Lower leg skin (tissue), 4 donors: ENCODE results near the gene KCNK3. TPM values are rescaled to one million over a fixed set of nuclear protein-coding genes. Genes with fewer than 3 reads are reported as not detected.

Source experiments
- DNase-seq, 2 donors: peaks; one replicate each; pipeline ENCODE4 v3.0.0-alpha.2; 2019; ENCODE audit warnings: low spot score in 2 of 2
- H3K4me3 ChIP-seq: fragments of 200-600 bp; sonication (generic); 2 replicates; pipeline ENCODE4 v1.5.1; 2017; ENCODE audit warnings: mild to moderate bottlenecking, low read depth; ENCODE audit not compliant: poor library complexity, severe bottlenecking
- CTCF ChIP-seq, 3 donors: fragments of 450-650 bp; IDR thresholded peaks; one replicate each; pipeline ENCODE4 v1.5.1; 2016; ENCODE audit warnings: antibody characterized with exemption in 3 of 3, mild to moderate bottlenecking in 3 of 3, moderate library complexity in 2 of 3
- POLR2A ChIP-seq, 2 donors: fragments of 450-650 bp; IDR thresholded peaks; one replicate each; pipeline ENCODE4 v1.6.1; 2016 to 2017; ENCODE audit warnings: antibody characterized with exemption in 2 of 2, mild to moderate bottlenecking in 1 of 2, moderate library complexity in 1 of 2
- WGBS, 2 donors: methylation state at CpG; one replicate each; pipeline ENCODE4 v1.1.5; 2018; 5-methylcytosine and 5-hydroxymethylcytosine counted together
- intact Hi-C: fragments of 100-400 bp; cut with DNase I; formaldehyde crosslinking; loops from one replicate; pipeline ENCODE4 v1.15.0; 2023; ENCODE audit warnings: low total_unique reads
- total RNA-seq, 4 donors: library from RNA; depleted of rRNA; stranded (reverse); fragments of >200 nt; gene quantifications; one replicate each; pipeline ENCODE4 v1.1.0, GENCODE V29; 2016

The KCNK3 gene
- total RNA-seq, 4 donors from 2014 or later = 0.42 to 3.1 (median 0.69) TPM; not detected in 1

GRCh38 chr2:26648516-26648915, 44.0 kb upstream of the KCNK3 start:
- no peak overlapping the region for H3K4me3 ChIP-seq
- intact Hi-C loops = no loop called here
- DNase-seq = no peak
- 77 to 88% methylated on average over 6 of the region's 6 CpGs for WGBS, 2 donors
- TF ChIP-seq CTCF (IDR thresholded peaks at IDR 0.05) (no peak), POLR2A (IDR thresholded peaks at IDR 0.05) (no peak)

- TF ChIP-seq CTCF (IDR thresholded peaks at IDR 0.05) (no peak), POLR2A (IDR thresholded peaks at IDR 0.05) (no peak)
Observed at GRCh38 chr2:26649322-26649721, 43.2 kb upstream of the KCNK3 start.

GRCh38 chr2:26649992-26650712, 42.4 kb upstream of the KCNK3 start:
- intact Hi-C loops = no loop called here
- no peak overlapping the region for H3K4me3 ChIP-seq
- no peak for TF ChIP-seq CTCF (IDR thresholded peaks at IDR 0.05)
- TF ChIP-seq POLR2A (IDR thresholded peaks at IDR 0.05) = no peak
- 77 to 81% methylated on average over 12 of the region's 12 CpGs for WGBS, 2 donors
- DNase-seq = peak in 1 of 2 donors; percentile 67

More at GRCh38 chr2:26649322-26649721, 43.2 kb upstream of the KCNK3 start:
- intact Hi-C loops = no loop called here
- WGBS, 2 donors = 66 to 67% methylated on average over 7 of the region's 7 CpGs
- no peak overlapping the region for H3K4me3 ChIP-seq
- peak in 1 of 2 donors; percentile 43 for DNase-seq

- TF ChIP-seq POLR2A (IDR thresholded peaks at IDR 0.05) (no peak), CTCF (IDR thresholded peaks at IDR 0.05) (no peak)
- peak in 1 of 2 donors; percentile 21 for DNase-seq
- intact Hi-C loops = no loop called here
- WGBS, 2 donors = 70 to 73% methylated on average over 12 of the region's 12 CpGs
- H3K4me3 ChIP-seq = no peak overlapping the region
Observed at GRCh38 chr2:26650713-26651469, 41.6 kb upstream of the KCNK3 start.

GRCh38 chr2:26651470-26651771, 41.1 kb upstream of the KCNK3 start:
- intact Hi-C loops = no loop called here
- DNase-seq = peak in 1 of 2 donors; percentile 28
- no peak overlapping the region for H3K4me3 ChIP-seq
- TF ChIP-seq POLR2A (IDR thresholded peaks at IDR 0.05) = no peak
- TF ChIP-seq CTCF (IDR thresholded peaks at IDR 0.05) = no peak
- 81 to 82% methylated on average over 7 of the region's 7 CpGs for WGBS, 2 donors
